ENCODE data around the gene BABAM2. TPM values are rescaled to one million over a fixed set of nuclear protein-coding genes. Genes with fewer than 3 reads are reported as not detected.
A peak's percentile ranks its signal among the peaks of the same experiment; 100 is the strongest.

Gene BABAM2
- total RNA-seq, 1 donor from 2014 or later, result 13.6 TPM

- no peak for DNase-seq
These were observed 460.3 kb downstream of the BABAM2 start for GRCh38 chr2:28350791-28351285.

- DNase-seq, result no peak
These were observed 461.1 kb downstream of the BABAM2 start for GRCh38 chr2:28351621-28352020.

DNA sequence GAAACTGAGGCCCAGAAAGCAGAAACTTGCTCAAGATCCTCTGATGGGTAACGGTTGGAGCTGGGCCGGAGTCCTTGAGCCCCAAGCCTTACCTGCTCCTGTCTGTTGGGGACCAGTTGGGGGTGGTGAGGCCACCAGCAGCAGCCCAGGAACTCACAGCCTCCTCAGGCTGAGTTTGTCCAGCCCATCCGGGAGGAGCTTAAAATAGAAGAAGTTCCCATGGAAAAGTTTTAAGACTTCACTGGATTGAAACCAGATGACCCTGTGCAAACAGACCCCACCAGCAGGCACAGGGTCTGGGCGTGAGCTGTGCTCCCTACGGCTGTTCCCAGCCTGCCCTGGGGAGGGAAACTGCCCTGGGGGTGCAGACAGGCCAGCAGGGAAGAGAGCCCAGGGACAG is 461.6 kb downstream of the BABAM2 start:
- no peak for DNase-seq

GRCh38 chr2:28352610-28353195 is 462.2 kb downstream of the BABAM2 start:
- DNase-seq, result no peak

DNA sequence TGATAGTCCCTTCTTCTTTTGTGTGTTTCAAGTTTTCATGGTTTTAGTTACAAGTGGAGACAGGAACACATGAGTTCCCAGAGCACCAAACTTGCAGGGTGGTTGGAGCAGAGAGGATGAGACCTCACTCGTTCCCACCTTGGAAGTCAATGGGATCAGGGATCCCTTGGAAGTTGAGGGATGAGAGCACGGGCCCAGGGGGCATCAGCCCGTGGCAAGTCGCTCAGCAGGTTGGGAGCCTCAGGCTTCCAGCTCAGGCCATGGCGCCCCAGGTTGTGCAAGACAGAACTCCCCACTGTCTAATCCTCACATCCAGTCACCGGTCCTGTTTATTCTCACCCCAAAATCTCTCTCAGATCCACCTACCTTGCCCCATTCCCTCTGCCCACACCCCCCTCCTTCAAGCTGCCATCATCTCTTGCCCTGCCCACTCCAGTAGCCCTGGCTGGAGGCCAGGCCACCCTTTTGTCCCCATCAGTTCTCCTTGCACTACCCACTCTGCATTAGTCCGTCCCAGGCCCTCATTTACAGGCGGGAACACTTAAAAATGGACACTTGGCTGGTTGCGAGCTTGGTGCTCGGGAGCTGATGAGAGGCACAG is 464.5 kb downstream of the BABAM2 start:
- no peak for DNase-seq

GRCh38 chr2:28355521-28356094 is 465.1 kb downstream of the BABAM2 start:
- peak; percentile 94 for DNase-seq

GRCh38 chr2:28356095-28356911 is 465.8 kb downstream of the BABAM2 start:
- DNase-seq, result peak; percentile 90

DNA sequence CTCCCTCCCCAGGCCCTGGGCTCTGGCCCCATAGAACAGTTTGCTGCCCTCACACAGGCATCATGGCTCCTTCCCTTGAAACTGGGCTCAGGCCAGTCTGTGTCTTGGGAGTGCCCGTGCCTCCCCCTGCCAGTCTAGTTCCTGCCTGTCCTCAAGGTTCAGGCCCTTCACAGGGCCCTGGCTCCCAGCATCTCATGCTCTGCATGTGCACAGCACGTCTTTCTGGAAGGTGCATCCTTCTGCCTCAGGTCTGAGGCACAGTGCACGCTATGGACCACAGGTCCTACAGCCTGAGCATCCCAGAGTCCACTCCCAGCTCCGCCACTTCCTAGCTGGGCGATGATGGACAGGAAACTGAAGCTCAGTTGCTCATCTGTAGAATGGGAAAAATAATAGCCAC is 466.5 kb downstream of the BABAM2 start:
- DNase-seq, result no peak

- DNase-seq, result no peak
These were observed 467.6 kb downstream of the BABAM2 start for GRCh38 chr2:28357948-28358667.

DNA sequence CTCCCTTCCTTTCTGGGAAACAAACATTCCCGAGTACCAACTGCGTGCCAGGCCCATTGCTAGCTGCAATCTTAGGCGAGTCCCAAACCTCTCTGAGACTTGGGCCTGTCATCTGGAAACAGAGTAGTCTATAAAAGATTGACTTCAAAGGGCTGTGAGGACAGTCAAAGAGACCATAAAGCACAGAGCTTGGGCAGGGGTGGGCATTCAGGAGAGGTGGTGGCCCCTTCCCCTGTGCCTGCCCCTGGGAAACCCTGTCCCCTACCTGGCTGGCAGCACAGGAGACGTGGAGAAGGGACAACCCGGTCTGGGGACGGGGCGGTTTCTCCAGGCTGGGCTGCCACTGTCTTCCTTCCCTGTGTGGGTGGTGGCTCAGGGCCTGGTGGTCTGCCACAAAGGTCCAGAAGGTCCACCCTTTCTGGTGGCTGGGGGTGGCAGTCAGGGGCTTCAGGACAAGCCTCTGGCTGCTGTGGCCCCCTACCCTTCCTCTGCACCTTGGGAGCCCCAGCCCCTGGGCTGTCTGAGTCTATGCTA is 468.2 kb downstream of the BABAM2 start:
- DNase-seq, result no peak

GRCh38 chr2:28359222-28360057 is 468.9 kb downstream of the BABAM2 start:
- peak; percentile 72 for DNase-seq

GRCh38 chr2:28360058-28360717 is 469.7 kb downstream of the BABAM2 start:
- DNase-seq, result no peak

GRCh38 chr2:28360718-28361293 is 470.3 kb downstream of the BABAM2 start:
- DNase-seq, result peak; percentile 35

DNA sequence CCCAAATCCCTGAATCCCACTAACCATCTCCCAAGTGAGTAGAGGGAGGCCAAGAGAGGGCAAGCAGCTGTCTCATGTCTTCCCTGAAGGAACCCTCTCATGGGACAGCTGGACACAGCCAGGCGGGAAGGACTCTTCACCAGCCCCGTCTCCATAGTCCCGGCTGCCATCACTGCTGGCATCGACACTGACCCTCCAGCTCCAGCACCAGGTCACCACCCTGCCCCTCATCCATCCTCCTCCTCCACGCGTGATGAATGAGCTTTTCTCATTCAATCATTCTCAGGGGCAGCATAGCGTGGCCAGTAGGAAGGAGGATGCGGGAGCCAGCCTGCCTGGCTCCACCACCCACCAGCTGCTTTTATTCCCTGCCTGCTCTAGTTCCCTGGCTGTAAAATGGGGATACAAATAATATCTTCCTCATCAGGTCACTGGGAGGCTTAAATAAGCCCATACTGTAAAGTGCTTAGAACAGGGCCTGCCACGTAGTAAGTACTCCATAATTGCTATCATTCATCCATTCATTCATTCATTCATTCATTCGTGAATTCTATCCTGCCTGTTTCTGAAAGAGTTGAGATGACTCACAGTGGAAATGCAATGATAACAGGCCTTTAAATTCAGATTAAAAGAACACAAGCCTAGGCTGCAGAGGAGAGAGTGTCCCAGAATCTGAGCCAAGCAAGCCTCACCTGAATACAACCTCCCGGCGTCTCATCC is 471.6 kb downstream of the BABAM2 start:
- DNase-seq, result no peak

DNA sequence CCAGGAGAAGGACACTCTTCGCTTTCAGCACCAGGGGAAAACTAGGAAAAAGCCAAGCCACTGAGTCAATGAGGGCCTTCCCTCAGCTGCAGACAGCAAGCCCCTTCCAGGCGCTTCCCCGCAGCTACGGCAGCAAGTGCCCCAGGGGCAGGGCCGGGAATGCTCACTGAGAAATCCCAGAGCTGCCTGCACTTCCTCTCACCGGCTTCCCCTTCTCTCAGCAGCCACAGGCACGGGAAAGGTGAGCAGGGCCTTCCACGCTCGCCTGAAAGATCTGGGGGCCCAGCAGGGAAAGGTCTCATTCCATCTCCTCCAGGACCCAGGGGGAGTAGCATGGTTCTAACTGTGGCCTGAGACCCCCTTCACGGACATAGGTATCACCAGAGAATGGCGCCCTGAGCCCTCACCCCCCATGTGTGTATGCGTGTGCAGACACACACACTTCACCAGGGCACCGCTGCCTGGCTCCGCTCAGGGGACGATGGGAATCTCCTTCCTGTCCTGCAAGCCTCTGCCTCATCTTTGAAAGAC is 472.5 kb downstream of the BABAM2 start:
- DNase-seq, result no peak

GRCh38 chr2:28363686-28364280 is 473.3 kb downstream of the BABAM2 start:
- no peak for DNase-seq

GRCh38 chr2:28364610-28365009 is 474.1 kb downstream of the BABAM2 start:
- DNase-seq, result no peak

GRCh38 chr2:28365158-28365557 is 474.6 kb downstream of the BABAM2 start:
- DNase-seq, result no peak

DNA sequence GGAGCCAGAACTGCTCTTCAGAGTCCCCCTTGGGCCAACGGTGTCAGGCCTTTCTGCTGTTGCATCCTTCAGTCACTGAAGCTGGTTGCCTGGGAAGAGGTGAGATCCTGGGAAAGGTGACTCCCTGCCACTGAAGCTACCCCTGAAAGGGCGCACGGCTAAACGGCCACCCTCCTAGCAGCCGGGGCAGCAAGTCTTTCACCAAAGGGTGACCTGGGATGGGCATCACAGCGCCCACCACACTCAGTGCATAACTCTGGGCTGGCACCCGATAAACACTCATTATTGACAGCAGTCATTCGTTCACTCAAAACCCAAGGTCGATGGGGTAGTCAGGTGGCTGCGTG is 475.6 kb downstream of the BABAM2 start:
- DNase-seq, result no peak

All from dermis blood vessel endothelial cell (primary cell).